Activated naive CD8-positive, alpha-beta T cell treated with anti-CD3 and anti-CD28 coated beads for 36 hours (primary cell): ENCODE results near the gene KPNA6. TPM values are rescaled to one million over a fixed set of nuclear protein-coding genes. Genes with fewer than 3 reads are reported as not detected.

ENCODE experiments used
- total RNA-seq, 2 experiments: library from RNA; stranded (reverse); gene quantifications; one replicate each; pipeline ENCODE4 v1.2.3, GENCODE V29; 2021

KPNA6 gene
- total RNA-seq, 2 experiments from 2014 or later, result 85.3 to 88.3 TPM

Other genes starting within 250 kb of the KPNA6 start
- gene PTP4A2, start 169.7 kb upstream of the KPNA6 start, total RNA-seq, result 100 to 1,000 TPM; 342 to 357 TPM
- 100 to 1,000 TPM; 221 to 222 TPM for gene KHDRBS1, start 94.2 kb upstream of the KPNA6 start, total RNA-seq
- 10 to 100 TPM; 24.0 to 25.2 TPM for gene TMEM39B, start 35.1 kb upstream of the KPNA6 start, total RNA-seq
- gene TXLNA, start 71.6 kb downstream of the KPNA6 start, total RNA-seq, result 10 to 100 TPM; 84.0 to 84.4 TPM
- 10 to 100 TPM; 29.0 to 29.1 TPM for gene CCDC28B, start 92.5 kb downstream of the KPNA6 start, total RNA-seq
- 1 to 10 TPM; 4.8 to 5.0 TPM for gene IQCC, start 97.6 kb downstream of the KPNA6 start, total RNA-seq
- gene DCDC2B, start 101.0 kb downstream of the KPNA6 start, total RNA-seq, result not detected
- 1 to 10 TPM; 5.7 to 6.5 TPM for gene TMEM234, start 114.3 kb downstream of the KPNA6 start, total RNA-seq
- gene EIF3I, start 114.4 kb downstream of the KPNA6 start, total RNA-seq, result 100 to 1,000 TPM; 366 to 389 TPM
- under 1 TPM in 1 of 2 experiments, not detected in 1; 0.32 TPM for gene FAM167B, start 139.2 kb downstream of the KPNA6 start, total RNA-seq
- 100 to 1,000 TPM; 285 to 286 TPM for gene LCK, start 143.2 kb downstream of the KPNA6 start, total RNA-seq
- 100 to 1,000 TPM; 142 to 149 TPM for gene HDAC1, start 184.0 kb downstream of the KPNA6 start, total RNA-seq
- 10 to 100 TPM; 26.4 to 26.7 TPM for gene MARCKSL1, start 228.2 kb downstream of the KPNA6 start, total RNA-seq